Subcutaneous adipose tissue (tissue), 4 donors: ENCODE data around the gene STIMATE. TPM values are rescaled to one million over a fixed set of nuclear protein-coding genes. Genes with fewer than 3 reads are reported as not detected.

ENCODE experiments used
- total RNA-seq, 4 donors: library from RNA; depleted of rRNA; stranded (reverse); fragments of >200 nt; gene quantifications; one replicate each; pipeline ENCODE4 v1.1.0, GENCODE V29; 2016
- TF ChIP-seq, protein P1 (sequence below): fragments of 450-650 bp; IDR thresholded peaks from one replicate; pipeline ENCODE4 v1.5.1; 2016; ENCODE audit warnings: low read depth, mild to moderate bottlenecking, control low read depth, antibody characterized with exemption, moderate library complexity

The STIMATE gene
- total RNA-seq, 4 donors from 2014 or later: 21.4 to 32.0 (median 23.3) TPM

DNA sequence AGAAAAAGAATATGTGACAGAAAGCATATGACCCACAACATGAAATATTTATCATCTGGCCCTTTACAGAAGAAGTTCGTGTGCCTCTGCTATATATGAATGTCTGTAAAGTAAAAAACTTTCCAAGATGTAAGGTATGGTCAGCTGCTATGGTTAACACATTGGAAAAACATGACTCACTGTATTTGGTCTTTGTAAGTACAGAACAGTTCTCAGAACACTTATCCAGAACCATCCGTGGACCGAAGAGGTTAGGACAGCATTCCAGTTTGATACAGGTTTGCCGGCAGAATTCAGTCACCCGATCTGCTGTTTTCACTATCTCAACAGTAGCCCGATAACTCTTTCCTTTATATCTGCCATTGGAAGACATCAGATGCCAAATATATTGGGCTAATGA is 13.5 kb upstream of the STIMATE start:
- TF ChIP-seq, protein P1, sequence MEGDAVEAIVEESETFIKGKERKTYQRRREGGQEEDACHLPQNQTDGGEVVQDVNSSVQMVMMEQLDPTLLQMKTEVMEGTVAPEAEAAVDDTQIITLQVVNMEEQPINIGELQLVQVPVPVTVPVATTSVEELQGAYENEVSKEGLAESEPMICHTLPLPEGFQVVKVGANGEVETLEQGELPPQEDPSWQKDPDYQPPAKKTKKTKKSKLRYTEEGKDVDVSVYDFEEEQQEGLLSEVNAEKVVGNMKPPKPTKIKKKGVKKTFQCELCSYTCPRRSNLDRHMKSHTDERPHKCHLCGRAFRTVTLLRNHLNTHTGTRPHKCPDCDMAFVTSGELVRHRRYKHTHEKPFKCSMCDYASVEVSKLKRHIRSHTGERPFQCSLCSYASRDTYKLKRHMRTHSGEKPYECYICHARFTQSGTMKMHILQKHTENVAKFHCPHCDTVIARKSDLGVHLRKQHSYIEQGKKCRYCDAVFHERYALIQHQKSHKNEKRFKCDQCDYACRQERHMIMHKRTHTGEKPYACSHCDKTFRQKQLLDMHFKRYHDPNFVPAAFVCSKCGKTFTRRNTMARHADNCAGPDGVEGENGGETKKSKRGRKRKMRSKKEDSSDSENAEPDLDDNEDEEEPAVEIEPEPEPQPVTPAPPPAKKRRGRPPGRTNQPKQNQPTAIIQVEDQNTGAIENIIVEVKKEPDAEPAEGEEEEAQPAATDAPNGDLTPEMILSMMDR: no peak

DNA sequence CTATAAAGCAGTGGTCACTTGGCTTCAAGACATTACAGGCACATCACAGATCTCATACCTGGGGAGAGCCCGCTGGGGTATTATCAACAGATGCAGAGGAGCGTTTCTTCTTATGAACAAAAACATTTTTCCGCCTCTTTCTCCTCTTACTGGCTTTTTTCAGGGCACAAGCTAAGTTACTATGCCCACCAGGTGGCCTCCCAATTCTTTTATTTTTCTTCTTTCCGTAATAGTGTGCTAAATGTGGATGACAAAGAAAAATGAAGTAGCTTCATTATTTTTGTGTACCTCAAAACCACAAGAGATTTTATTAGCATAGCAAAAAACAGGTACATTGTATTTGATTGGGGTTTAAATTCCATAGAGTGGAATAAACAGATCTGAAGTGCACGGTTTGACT is 10.1 kb upstream of the STIMATE start:
- TF ChIP-seq, protein P1: no peak

DNA sequence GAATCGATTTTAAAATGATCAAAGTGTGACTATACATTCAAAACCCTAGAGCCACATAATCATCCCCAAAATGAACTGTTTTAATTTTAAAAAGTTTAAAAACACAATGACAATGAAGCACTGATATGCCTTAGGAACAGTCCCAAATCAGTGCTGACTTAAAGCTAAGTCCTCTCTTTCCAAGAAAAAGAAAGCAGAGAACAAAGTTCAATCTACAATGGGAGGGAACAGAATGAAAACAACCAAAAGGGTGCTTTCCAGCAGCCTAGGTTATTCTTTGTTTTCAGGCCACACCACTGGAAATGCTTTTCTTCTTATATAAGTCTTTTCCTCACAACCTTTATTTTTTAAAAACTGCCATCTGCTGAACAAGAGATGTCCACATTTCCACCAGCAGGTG is 7.2 kb upstream of the STIMATE start:
- TF ChIP-seq, protein P1: no peak

DNA sequence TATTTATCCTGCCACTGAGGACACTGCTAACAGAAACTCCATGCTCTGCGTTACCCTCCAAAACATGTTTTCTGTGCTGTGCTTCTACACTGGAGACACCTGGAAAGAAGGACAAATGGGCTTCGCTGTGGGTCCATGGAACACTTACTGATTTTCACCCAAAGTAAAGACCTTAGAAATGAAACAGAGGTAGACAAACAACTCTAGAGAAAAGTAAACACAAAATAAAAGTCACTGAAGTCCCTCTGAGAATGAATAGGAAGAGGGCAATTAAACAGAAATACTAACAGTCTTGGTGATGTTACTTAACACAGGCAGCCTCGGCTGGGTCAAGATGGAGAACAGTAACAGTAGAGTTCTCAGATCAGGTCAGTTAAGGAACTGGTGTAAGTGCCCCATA is 6.7 kb upstream of the STIMATE start:
- TF ChIP-seq, protein P1: no peak

DNA sequence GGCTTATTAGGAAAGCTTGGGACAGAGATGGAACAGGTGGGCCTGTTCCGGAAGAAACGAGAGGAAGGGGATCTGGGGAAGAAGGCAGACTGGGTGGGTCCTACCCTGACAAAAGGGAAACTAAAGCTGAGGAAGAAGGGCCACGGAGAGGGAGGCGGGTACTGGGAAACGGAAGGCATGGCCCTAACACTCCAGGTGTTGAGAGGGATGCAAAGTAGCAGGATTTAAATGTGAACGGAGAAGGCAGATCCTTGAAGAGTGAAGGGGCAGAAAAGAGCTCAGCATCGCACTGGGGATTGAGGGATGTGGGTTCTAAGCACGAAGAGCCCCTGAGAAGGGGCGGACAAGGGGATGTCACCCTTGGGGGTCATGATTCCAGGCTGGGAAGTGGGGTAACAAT is 735 bp downstream of the STIMATE start:
- TF ChIP-seq, protein P1: no peak

DNA sequence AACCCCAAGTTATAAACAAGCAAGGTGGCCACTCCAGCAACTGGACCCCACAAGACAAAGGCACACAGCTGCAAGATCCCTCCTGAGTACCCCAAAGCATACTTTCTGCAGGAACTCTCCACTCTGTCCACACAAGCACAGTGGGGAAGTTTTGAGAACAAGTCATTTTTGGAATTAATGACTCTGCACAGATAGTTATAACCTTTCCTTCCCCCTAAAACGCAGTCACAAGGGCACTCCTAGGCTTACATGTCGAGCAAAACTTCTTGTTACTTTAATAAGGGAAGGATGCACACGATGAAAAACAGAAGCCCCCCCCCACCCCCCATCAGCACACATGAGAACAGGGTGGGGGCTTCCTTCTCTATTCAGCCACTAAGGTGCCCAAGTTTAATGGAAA is 1.2 kb downstream of the STIMATE start:
- TF ChIP-seq, protein P1: no peak

DNA sequence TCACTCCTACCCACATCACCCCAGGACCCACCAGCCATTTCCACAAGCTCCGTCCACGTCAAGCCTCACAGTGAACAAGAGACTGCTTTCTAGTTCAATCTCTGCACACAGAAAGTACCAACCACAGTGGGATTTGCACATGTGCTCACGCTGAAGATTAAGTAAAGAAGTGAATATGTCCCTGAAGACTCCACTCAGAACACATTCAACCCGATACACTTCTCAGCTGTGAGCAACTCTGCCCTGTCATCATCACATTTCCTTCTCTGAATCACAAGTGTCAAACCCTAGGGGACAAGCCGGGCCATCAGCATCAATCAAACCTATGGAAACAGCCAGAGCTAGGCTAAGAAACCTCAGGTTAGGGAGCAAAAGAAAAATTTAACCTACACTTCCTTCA is 1.9 kb downstream of the STIMATE start:
- TF ChIP-seq, protein P1: no peak
